ENCODE data around the gene GGT1.
"Not testable (repeated sequence)": the region's sequence is repeated elsewhere in the genome, so short reads cannot be mapped to it uniquely, and the experiment has no call there.

Gene GGT1

GRCh38 chr22:24584166-24584790 lies 18.7 kb upstream of the GGT1 start:
- DNase-seq, result no peak

GRCh38 chr22:24584871-24585411 lies 18.1 kb upstream of the GGT1 start:
- no peak for DNase-seq

- DNase-seq, result no peak
Measured at GRCh38 chr22:24585461-24585860, 17.5 kb upstream of the GGT1 start.

GRCh38 chr22:24585927-24586546 lies 17.0 kb upstream of the GGT1 start:
- no peak for DNase-seq

GRCh38 chr22:24587251-24587650 lies 15.7 kb upstream of the GGT1 start:
- no peak for DNase-seq

- no peak for DNase-seq
Measured at GRCh38 chr22:24587948-24588347, 15.0 kb upstream of the GGT1 start.

GRCh38 chr22:24588381-24588756 lies 14.6 kb upstream of the GGT1 start:
- DNase-seq, result no peak

GRCh38 chr22:24588757-24589481 lies 14.1 kb upstream of the GGT1 start:
- DNase-seq, result no peak

- DNase-seq, result no peak
Measured at GRCh38 chr22:24589518-24590030, 13.4 kb upstream of the GGT1 start.

GRCh38 chr22:24590596-24591173 lies 12.3 kb upstream of the GGT1 start:
- no peak for DNase-seq

GRCh38 chr22:24591286-24591830 lies 11.6 kb upstream of the GGT1 start:
- DNase-seq, result no peak

GRCh38 chr22:24592058-24592850 lies 10.7 kb upstream of the GGT1 start:
- DNase-seq, result peak in 1 of 2 experiments; percentile 8

GRCh38 chr22:24592851-24593558 lies 10.0 kb upstream of the GGT1 start, which contains the start of gene LRRC75B:
Gene LRRC75B (minus strand): TSS chr22:24593073. CDS start chr22:24593039, 34 bp downstream.
- DNase-seq, result peak in 1 of 2 experiments; percentile 63

- not testable (repeated sequence) for DNase-seq
Measured at GRCh38 chr22:24593559-24593835, 9.5 kb upstream of the GGT1 start.

GRCh38 chr22:24593836-24594568 lies 9.0 kb upstream of the GGT1 start:
- no peak for DNase-seq

- DNase-seq, result no peak
Measured at GRCh38 chr22:24594569-24595120, 8.3 kb upstream of the GGT1 start.

GRCh38 chr22:24595228-24595627 lies 7.8 kb upstream of the GGT1 start:
- no peak for DNase-seq

- no peak for DNase-seq
Measured at GRCh38 chr22:24595863-24596262, 7.1 kb upstream of the GGT1 start.

GRCh38 chr22:24597076-24597475 lies 5.9 kb upstream of the GGT1 start:
- DNase-seq, result not testable (repeated sequence)

GRCh38 chr22:24599514-24599913 lies 3.5 kb upstream of the GGT1 start:
- DNase-seq, result no peak

Data from cerebellar nuclear complex (tissue), 1 donor.